HG03175 (cell line): ENCODE data around the gene IP6K3.

Experiments used
- ATAC-seq: cut with Tn5 transposase; IDR thresholded peaks from one replicate; pipeline ENCODE4 v1.9.1; 2021; ENCODE audit warnings: mild to moderate bottlenecking, moderate library complexity; ENCODE audit not compliant: unreplicated experiment

The IP6K3 gene

GRCh38 chr6:33724102-33725023 is 22.3 kb downstream of the IP6K3 start:
- no peak for ATAC-seq

GRCh38 chr6:33723371-33724085 is 23.2 kb downstream of the IP6K3 start:
- ATAC-seq: no peak

GRCh38 chr6:33722103-33722623 is 24.5 kb downstream of the IP6K3 start:
- no peak for ATAC-seq

GRCh38 chr6:33721508-33721907 is 25.2 kb downstream of the IP6K3 start:
- ATAC-seq: no peak

- ATAC-seq: no peak
Observed at GRCh38 chr6:33720998-33721397, 25.7 kb downstream of the IP6K3 start.

- no peak for ATAC-seq
Observed at GRCh38 chr6:33719326-33719987, 27.2 kb downstream of the IP6K3 start.

GRCh38 chr6:33718713-33719112 is 28.0 kb downstream of the IP6K3 start:
- ATAC-seq: no peak

GRCh38 chr6:33717934-33718455 is 28.7 kb downstream of the IP6K3 start:
- ATAC-seq: no peak

- no peak for ATAC-seq
Observed at GRCh38 chr6:33716890-33717632, 29.6 kb downstream of the IP6K3 start.

- no peak for ATAC-seq
Observed at GRCh38 chr6:33716379-33716778, 30.3 kb downstream of the IP6K3 start.

- ATAC-seq: no peak
Observed at GRCh38 chr6:33714385-33715040, 32.2 kb downstream of the IP6K3 start.

GRCh38 chr6:33713786-33714185 is 32.9 kb downstream of the IP6K3 start:
- no peak for ATAC-seq

- no peak for ATAC-seq
Observed at GRCh38 chr6:33712914-33713313, 33.8 kb downstream of the IP6K3 start.

GRCh38 chr6:33711140-33712129 is 35.3 kb downstream of the IP6K3 start, which contains the start of gene UQCC2:
Gene UQCC2 (minus strand): TSS chr6:33711700. CDS start chr6:33711686, 14 bp downstream.
- ATAC-seq: peak; percentile 91

- no peak for ATAC-seq
Observed at GRCh38 chr6:33710296-33711121, 36.2 kb downstream of the IP6K3 start.

GRCh38 chr6:33709605-33710295 is 37.0 kb downstream of the IP6K3 start:
- no peak for ATAC-seq
